Transverse colon (tissue), 4 donors: ENCODE measurements around the gene PSTPIP2. TPM values are rescaled to one million over a fixed set of nuclear protein-coding genes. Genes with fewer than 3 reads are reported as not detected.
"Not testable (repeated sequence)": the region's sequence is repeated elsewhere in the genome, so short reads cannot be mapped to it uniquely, and the experiment has no call there.

Experiments
- DNase-seq: peaks from one replicate; pipeline ENCODE4 v3.0.0-alpha.2; 2019
- H3K27ac ChIP-seq, 4 donors: fragments of 200-600 bp; sonication (generic); 2 replicates each; pipeline ENCODE4 v1.5.1; 2016 to 2018; ENCODE audit warnings: inconsistent platforms in 4 of 4
- H3K27me3 ChIP-seq: fragments of 200-600 bp; sonication (generic); 2 replicates; pipeline ENCODE4 v1.5.1; 2017; ENCODE audit warnings: inconsistent platforms
- H3K36me3 ChIP-seq, 4 donors: fragments of 200-600 bp; sonication (generic); 2 replicates each; pipeline ENCODE4 v1.5.1; 2017 to 2019; ENCODE audit warnings: inconsistent platforms in 4 of 4
- H3K4me1 ChIP-seq, 4 donors: fragments of 200-600 bp; sonication (generic); 2 replicates each; pipeline ENCODE4 v1.5.1; 2017 to 2020; ENCODE audit warnings: inconsistent platforms in 4 of 4
- H3K4me3 ChIP-seq, 4 donors: fragments of 200-600 bp; sonication (generic); 1 replicate in 1 of 4; 2 replicates in 3 of 4; pipeline versions ENCODE4 v1.5.1 to v1.6.1; 2017 to 2019; ENCODE audit warnings: inconsistent platforms in 4 of 4
- H3K9me3 ChIP-seq, 2 donors: fragments of 200-600 bp; sonication (generic); 2 replicates each; pipeline ENCODE4 v1.5.1; 2017 to 2019; ENCODE audit warnings: inconsistent platforms in 2 of 2
- EP300 ChIP-seq: sonication (generic); formaldehyde crosslinking; IDR thresholded peaks from one replicate; pipeline ENCODE4 v1.6.1; 2017; ENCODE audit warnings: antibody characterized with exemption, low read depth
- POLR2A ChIP-seq: fragments of 450-650 bp; IDR thresholded peaks from one replicate; pipeline ENCODE4 v1.6.1; 2016; ENCODE audit warnings: antibody characterized with exemption, mild to moderate bottlenecking, moderate library complexity
- POLR2AphosphoS5 ChIP-seq, 3 donors: sonication (generic); formaldehyde crosslinking; IDR thresholded peaks; one replicate each; pipeline ENCODE4 v1.6.1; 2016; ENCODE audit warnings: antibody characterized with exemption in 3 of 3
- WGBS, 2 donors: methylation state at CpG; one replicate each; pipeline ENCODE4 v1.1.5; 2018; ENCODE audit warnings: low coverage in 1 of 2; 5-methylcytosine and 5-hydroxymethylcytosine counted together
- in situ Hi-C, 4 donors: fragments of 200-750 bp; cut with MboI; loops; one replicate each; pipeline versions ENCODE4 v1.15.0 to v1.15.1; 2017; ENCODE audit warnings: low sequenced_read_pairs in 3 of 4, low pct_ligation_motif_present in 1 of 4, low pct_unique_long_range_greater_than_20kb in 1 of 4
- intact Hi-C: fragments of 100-400 bp; cut with DNase I; formaldehyde crosslinking; loops from one replicate; pipeline ENCODE4 v1.15.1; 2023; ENCODE audit warnings: low total_unique reads
- total RNA-seq, 4 donors: library from RNA; depleted of rRNA; stranded (reverse); fragments of >200 nt; gene quantifications; one replicate each; pipeline ENCODE4 v1.1.0, GENCODE V29; 2016
- TF ChIP-seq, protein P1 (sequence below), 5 experiments: fragments of 200-600 bp in 3 of 5; fragments of 450-650 bp in 2 of 5; sonication (generic) in 3 of 5; IDR thresholded peaks; 1 replicate in 2 of 5; 2 replicates in 3 of 5; pipeline ENCODE4 v1.5.1; 2016 to 2017; ENCODE audit warnings: antibody characterized with exemption in 5 of 5, inconsistent platforms in 3 of 5, mild to moderate bottlenecking in 2 of 5, moderate library complexity in 1 of 5

The PSTPIP2 gene
- total RNA-seq, 4 donors from 2014 or later, result 2.6 to 21.9 (median 8.7) TPM

DNA sequence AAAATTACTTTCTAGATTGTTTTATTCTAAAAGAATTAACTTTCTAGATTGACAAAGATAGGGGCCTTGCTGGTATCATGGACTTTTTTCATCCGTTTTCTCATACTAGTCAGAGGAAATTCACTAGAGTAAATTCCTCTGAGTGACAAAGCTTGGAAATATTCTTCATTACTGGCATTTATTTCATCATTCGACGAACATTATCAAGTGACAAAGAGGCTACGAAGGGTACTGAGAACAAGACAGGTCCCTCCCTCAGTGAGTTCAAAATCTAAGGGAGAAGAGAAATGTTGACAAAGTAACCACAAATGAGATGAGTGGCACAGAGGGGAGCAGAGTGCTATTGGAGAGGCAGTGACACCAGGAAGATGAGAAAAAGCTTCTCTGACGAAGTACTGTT lies 109.2 kb downstream of the PSTPIP2 start:
- Histone ChIP-seq H3K4me3 (no peak overlapping the region), H3K27ac (no peak overlapping the region), H3K4me1 (peaks cover 0 to 32% (median 9%) of the 10 kb centered on the region in 4 donors), H3K9me3 (no peaks in the 10 kb centered on the region), H3K36me3 (no peaks in the 10 kb centered on the region), H3K27me3 (no peaks in the 10 kb centered on the region)
- no peak for DNase-seq
- in situ Hi-C loops (loop anchor here in 2 of 4 donors (10.0 to 25.0 kb wide), 2 partner anchors 112 to 124 kb away; partner anchors contain the start of genes ATP5F1A (in 1 of the 2) and PSTPIP2 (in 1 of the 2)), intact Hi-C loops (no loop called here)
- TF ChIP-seq POLR2A, result no peak
- TF ChIP-seq POLR2AphosphoS5 (IDR thresholded peaks at IDR 0.05), result no peak
- TF ChIP-seq EP300, result no peak
- TF ChIP-seq, protein P1, sequence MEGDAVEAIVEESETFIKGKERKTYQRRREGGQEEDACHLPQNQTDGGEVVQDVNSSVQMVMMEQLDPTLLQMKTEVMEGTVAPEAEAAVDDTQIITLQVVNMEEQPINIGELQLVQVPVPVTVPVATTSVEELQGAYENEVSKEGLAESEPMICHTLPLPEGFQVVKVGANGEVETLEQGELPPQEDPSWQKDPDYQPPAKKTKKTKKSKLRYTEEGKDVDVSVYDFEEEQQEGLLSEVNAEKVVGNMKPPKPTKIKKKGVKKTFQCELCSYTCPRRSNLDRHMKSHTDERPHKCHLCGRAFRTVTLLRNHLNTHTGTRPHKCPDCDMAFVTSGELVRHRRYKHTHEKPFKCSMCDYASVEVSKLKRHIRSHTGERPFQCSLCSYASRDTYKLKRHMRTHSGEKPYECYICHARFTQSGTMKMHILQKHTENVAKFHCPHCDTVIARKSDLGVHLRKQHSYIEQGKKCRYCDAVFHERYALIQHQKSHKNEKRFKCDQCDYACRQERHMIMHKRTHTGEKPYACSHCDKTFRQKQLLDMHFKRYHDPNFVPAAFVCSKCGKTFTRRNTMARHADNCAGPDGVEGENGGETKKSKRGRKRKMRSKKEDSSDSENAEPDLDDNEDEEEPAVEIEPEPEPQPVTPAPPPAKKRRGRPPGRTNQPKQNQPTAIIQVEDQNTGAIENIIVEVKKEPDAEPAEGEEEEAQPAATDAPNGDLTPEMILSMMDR (IDR thresholded peaks at IDR 0.05), result no peak
- WGBS, 2 donors, result 88 to 91% methylated on average over 5 of the region's 5 CpGs

DNA sequence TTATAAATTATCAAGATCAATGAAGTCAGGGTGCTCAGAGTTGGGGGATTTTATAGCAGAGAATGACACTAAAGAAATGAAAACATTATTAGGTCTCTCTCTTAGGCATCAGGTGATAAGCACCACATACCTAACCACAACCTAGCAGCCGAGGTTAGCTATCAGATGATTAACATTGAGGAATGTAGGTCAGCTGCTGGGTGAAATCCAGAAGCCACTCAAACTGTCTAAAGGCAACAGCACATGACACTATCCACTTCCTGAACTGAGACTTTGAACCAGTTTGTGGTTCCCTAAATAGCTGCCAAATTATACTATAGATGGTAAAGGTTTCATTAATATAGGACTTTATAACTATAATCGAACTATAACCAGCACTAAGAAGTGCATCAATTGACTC lies 109.6 kb downstream of the PSTPIP2 start:
- H3K4me1 ChIP-seq, result peaks cover 0 to 28% (median 9%) of the 10 kb centered on the region in 4 donors
- no peak for TF ChIP-seq EP300
- TF ChIP-seq, protein P1 (IDR thresholded peaks at IDR 0.05), result no peak
- TF ChIP-seq POLR2A, result no peak
- no peak for TF ChIP-seq POLR2AphosphoS5 (IDR thresholded peaks at IDR 0.05)
- no peak overlapping the region for H3K27ac ChIP-seq
- H3K9me3 ChIP-seq, result no peaks in the 10 kb centered on the region
- H3K4me3 ChIP-seq, result no peak overlapping the region
- in situ Hi-C loops, result loop anchor here in 2 of 4 donors (10.0 to 25.0 kb wide), 2 partner anchors 112 to 125 kb away; partner anchors contain the start of genes ATP5F1A (in 1 of the 2) and PSTPIP2 (in 1 of the 2)
- no peak for DNase-seq
- H3K36me3 ChIP-seq, result no peaks in the 10 kb centered on the region
- intact Hi-C loops, result no loop called here
- 32 to 42% methylated on average over 2 of the region's 2 CpGs for WGBS, 2 donors
- H3K27me3 ChIP-seq, result no peaks in the 10 kb centered on the region

GRCh38 chr18:45959484-45959883 lies 112.6 kb downstream of the PSTPIP2 start:
- Histone ChIP-seq H3K4me1 (peaks cover 0 to 18% (median 0%) of the 10 kb centered on the region in 4 donors), H3K36me3 (peaks cover 0 to 14% (median 3%) of the 10 kb centered on the region in 4 donors)
- H3K27ac ChIP-seq, DNase-seq, intact Hi-C loops, H3K27me3 ChIP-seq, H3K4me3 ChIP-seq, H3K9me3 ChIP-seq: not testable (repeated sequence)
- 96 to 100% methylated on average over 2 to 6 of the region's 7 CpGs for WGBS, 2 donors
- in situ Hi-C loops, result loop anchor here in 1 of 4 donors (25.0 kb wide), 1 partner anchor 128 kb away; the partner anchor contains the start of gene ATP5F1A

DNA sequence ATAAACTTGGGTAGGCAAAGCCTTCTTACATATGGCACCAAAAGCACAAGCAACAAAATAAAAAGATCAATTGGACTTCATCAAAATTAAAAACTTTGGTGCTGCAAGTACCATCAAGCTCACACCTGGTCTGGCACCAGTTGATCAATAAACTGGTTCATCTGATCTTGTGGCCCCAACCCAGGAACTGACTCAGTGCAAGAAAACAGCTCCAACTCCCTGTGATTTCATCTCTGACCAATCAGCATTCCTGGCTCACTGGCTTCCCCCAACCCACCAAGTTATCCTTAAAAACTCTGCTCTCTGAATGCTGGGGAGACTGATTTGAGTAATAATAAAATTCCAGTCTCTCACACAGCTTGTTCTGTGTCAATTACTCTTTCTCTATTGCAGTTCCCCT lies 113.3 kb downstream of the PSTPIP2 start:
- no peak overlapping the region for H3K4me3 ChIP-seq
- in situ Hi-C loops (loop anchor here in 1 of 4 donors (25.0 kb wide), 1 partner anchor 129 kb away; the partner anchor contains the start of gene ATP5F1A), intact Hi-C loops (no loop called here)
- no peaks in the 10 kb centered on the region for H3K27me3 ChIP-seq
- DNase-seq, result no peak
- TF ChIP-seq, protein P1 (IDR thresholded peaks at IDR 0.05), result no peak
- no peak for TF ChIP-seq POLR2A
- TF ChIP-seq EP300, result no peak
- TF ChIP-seq POLR2AphosphoS5 (IDR thresholded peaks at IDR 0.05), result no peak
- peaks cover 0 to 20% (median 7%) of the 10 kb centered on the region in 4 donors for H3K36me3 ChIP-seq
- H3K4me1 ChIP-seq, result peaks cover 0 to 18% (median 0%) of the 10 kb centered on the region in 4 donors
- H3K27ac ChIP-seq, result no peak overlapping the region
- no peaks in the 10 kb centered on the region for H3K9me3 ChIP-seq

GRCh38 chr18:45958027-45958426 lies 114.0 kb downstream of the PSTPIP2 start:
- intact Hi-C loops, result no loop called here

More at GRCh38 chr18:45958027-45958426, 114.0 kb downstream of the PSTPIP2 start:
- H3K4me3 ChIP-seq, result no peak overlapping the region
- TF ChIP-seq EP300, result no peak
- no peak for TF ChIP-seq POLR2AphosphoS5 (IDR thresholded peaks at IDR 0.05)
- TF ChIP-seq POLR2A, result no peak
- no peaks in the 10 kb centered on the region for H3K27me3 ChIP-seq
- no peak overlapping the region for H3K27ac ChIP-seq
- no peak for DNase-seq
- 82 to 95% methylated on average over 2 of the region's 2 CpGs for WGBS, 2 donors
- in situ Hi-C loops, result loop anchor here in 1 of 4 donors (25.0 kb wide), 1 partner anchor 129 kb away; the partner anchor contains the start of gene ATP5F1A
- H3K4me1 ChIP-seq, result peaks cover 0 to 11% (median 0%) of the 10 kb centered on the region in 4 donors
- H3K36me3 ChIP-seq, result peaks cover 0 to 26% (median 7%) of the 10 kb centered on the region in 4 donors
- H3K9me3 ChIP-seq, result no peaks in the 10 kb centered on the region
